HEK293 (cell line): ENCODE measurements around the gene SEC24B.

Experiments
- CTCF ChIA-PET: fragments of 350-600 bp; formaldehyde crosslinking; extraction: SDS; loops from one replicate; lab custom pipeline; 2021; ENCODE audit warnings: antibody characterized with exemption; lab: Yijun Ruan, JAX
- POLR2A ChIA-PET: fragments of 300-600 bp; formaldehyde crosslinking; extraction: SDS; loops from one replicate; lab custom pipeline; 2020; ENCODE audit warnings: antibody characterized with exemption, inconsistent platforms; lab: Yijun Ruan, JAX
- H3K27ac ChIP-seq: fragments of 200-500 bp; sonication (Bioruptor generic); 2 replicates; pipeline ENCODE4 v1.5.1; 2014; ENCODE audit warnings: low read depth, low read length, control low read depth, inconsistent platforms; ENCODE audit errors: extremely low read depth
- H3K36me3 ChIP-seq, 2 experiments: fragments of 200-500 bp in 1 of 2; sonication (Bioruptor generic) in 1 of 2; 1 replicate in 1 of 2; 2 replicates in 1 of 2; pipeline ENCODE4 v1.5.1; 2014 to 2017; ENCODE audit warnings: inconsistent platforms in 2 of 2, low read length in 2 of 2; ENCODE audit not compliant: control insufficient read depth in 2 of 2, insufficient read depth in 1 of 2
- H3K4me1 ChIP-seq: fragments of 200-500 bp; sonication (Bioruptor generic); 2 replicates; pipeline ENCODE4 v1.5.1; 2014; ENCODE audit warnings: mild to moderate bottlenecking, low read length, inconsistent platforms; ENCODE audit not compliant: control insufficient read depth, insufficient read depth
- H3K4me3 ChIP-seq: 2 replicates; pipeline ENCODE4 v1.5.1; 2011; ENCODE audit warnings: low read depth, mild to moderate bottlenecking, control low read depth, low read length, moderate library complexity
- H3K9me3 ChIP-seq: fragments of 200-500 bp; sonication (Bioruptor generic); 2 replicates; pipeline ENCODE4 v1.5.1; 2014; ENCODE audit warnings: low read depth, low read length, inconsistent platforms; ENCODE audit not compliant: control insufficient read depth, insufficient read depth
- BCL11A ChIP-seq: fragments of 450-650 bp; formaldehyde crosslinking; IDR thresholded peaks from 2 replicates; pipeline ENCODE4 v1.5.1; 2016; ENCODE audit warnings: low read depth, missing biosample characterization, missing genetic modification characterization
- IKZF3 ChIP-seq: fragments of 450-650 bp; IDR thresholded peaks from 2 replicates; pipeline ENCODE4 v1.5.0; 2018; ENCODE audit warnings: missing biosample characterization, mild to moderate bottlenecking, missing genetic modification characterization, moderate library complexity
- KLF10 ChIP-seq: fragments of 450-650 bp; IDR thresholded peaks from 2 replicates; pipeline ENCODE4 v1.5.1; 2018; ENCODE audit warnings: missing biosample characterization, mild to moderate bottlenecking, missing genetic modification characterization
- SP7 ChIP-seq: fragments of 450-650 bp; formaldehyde crosslinking; IDR thresholded peaks from 2 replicates; pipeline ENCODE4 v1.5.1; 2016; ENCODE audit warnings: missing biosample characterization, missing genetic modification characterization
- ZBTB20 ChIP-seq: fragments of 450-650 bp; formaldehyde crosslinking; IDR thresholded peaks from 2 replicates; pipeline ENCODE4 v1.5.1; 2016; ENCODE audit warnings: missing biosample characterization, missing genetic modification characterization
- ZBTB48 ChIP-seq: fragments of 450-650 bp; formaldehyde crosslinking; IDR thresholded peaks from 2 replicates; pipeline ENCODE4 v1.5.1; 2016; ENCODE audit warnings: missing biosample characterization, missing genetic modification characterization
- ZFHX2 ChIP-seq: fragments of 450-650 bp; formaldehyde crosslinking; conservative IDR thresholded peaks from 2 replicates; pipeline ENCODE4 v1.5.1; 2016; ENCODE audit warnings: missing biosample characterization, missing genetic modification characterization
- ZNF112 ChIP-seq: fragments of 450-650 bp; formaldehyde crosslinking; IDR thresholded peaks from 2 replicates; pipeline ENCODE4 v1.5.0; 2017; ENCODE audit warnings: missing biosample characterization, missing genetic modification characterization
- ZNF138 ChIP-seq: fragments of 450-650 bp; formaldehyde crosslinking; IDR thresholded peaks from 2 replicates; pipeline ENCODE4 v1.5.1; 2016; ENCODE audit warnings: missing biosample characterization, missing genetic modification characterization, borderline replicate concordance
- ZNF175 ChIP-seq: fragments of 450-650 bp; formaldehyde crosslinking; IDR thresholded peaks from 2 replicates; pipeline ENCODE4 v1.5.1; 2016; ENCODE audit warnings: missing biosample characterization, missing genetic modification characterization
- ZNF324 ChIP-seq: fragments of 450-650 bp; formaldehyde crosslinking; IDR thresholded peaks from 2 replicates; pipeline ENCODE4 v1.5.1; 2016; ENCODE audit warnings: missing biosample characterization, missing genetic modification characterization
- ZNF335 ChIP-seq: fragments of 450-650 bp; formaldehyde crosslinking; conservative IDR thresholded peaks from 2 replicates; pipeline ENCODE4 v1.5.1; 2016; ENCODE audit warnings: missing biosample characterization, missing genetic modification characterization
- ZNF37A ChIP-seq: fragments of 450-650 bp; IDR thresholded peaks from 2 replicates; pipeline ENCODE4 v1.5.1; 2018; ENCODE audit warnings: missing biosample characterization, missing genetic modification characterization
- ZNF830 ChIP-seq: fragments of 450-650 bp; IDR thresholded peaks from 2 replicates; pipeline ENCODE4 v1.5.0; 2018; ENCODE audit warnings: missing biosample characterization, missing genetic modification characterization, low read depth, mild to moderate bottlenecking, moderate library complexity
- TF ChIP-seq, protein P1 (sequence below): fragments of 450-650 bp; formaldehyde crosslinking; IDR thresholded peaks from 2 replicates; pipeline ENCODE4 v1.5.1; 2017; ENCODE audit warnings: missing biosample characterization, missing genetic modification characterization
- TF ChIP-seq, protein P2 (sequence below): fragments of 450-650 bp; formaldehyde crosslinking; IDR thresholded peaks from 2 replicates; pipeline ENCODE4 v1.5.1; 2017; ENCODE audit warnings: missing biosample characterization, mild to moderate bottlenecking, missing genetic modification characterization, moderate library complexity
- TF ChIP-seq, protein P3 (sequence below): fragments of 450-650 bp; formaldehyde crosslinking; IDR thresholded peaks from 2 replicates; pipeline ENCODE4 v1.5.1; 2016; ENCODE audit warnings: missing biosample characterization, missing genetic modification characterization
- TF ChIP-seq, protein P4 (sequence below): fragments of 450-650 bp; formaldehyde crosslinking; IDR thresholded peaks from 2 replicates; pipeline ENCODE4 v1.5.1; 2016; ENCODE audit warnings: missing biosample characterization, missing genetic modification characterization, borderline replicate concordance
- TF ChIP-seq, protein P5 (sequence below): fragments of 450-650 bp; formaldehyde crosslinking; IDR thresholded peaks from 2 replicates; pipeline ENCODE4 v1.5.1; 2017; ENCODE audit warnings: missing biosample characterization, missing genetic modification characterization

Gene SEC24B

DNA sequence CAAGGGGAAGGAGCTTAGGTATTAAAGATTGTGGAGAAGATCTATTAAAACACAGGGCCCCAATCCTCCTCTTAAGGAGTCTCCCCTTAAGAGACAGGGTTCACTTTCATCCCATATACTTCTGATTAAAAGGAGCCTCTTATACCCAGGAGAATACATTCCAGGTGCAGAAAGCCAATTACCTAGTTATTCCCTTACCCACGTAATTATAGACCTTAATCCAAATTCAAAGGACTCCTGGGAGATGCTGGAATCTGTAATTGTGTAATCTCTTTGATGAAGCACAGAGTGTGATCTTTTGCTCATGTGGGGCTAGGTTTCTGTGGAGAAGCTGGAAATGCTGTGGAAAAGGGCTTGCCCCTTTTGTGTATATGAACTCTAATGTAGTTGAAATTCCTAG is 1.4 kb upstream of the SEC24B start:
- H3K36me3 ChIP-seq = no peaks in the 10 kb centered on the region
- no peak overlapping the region for H3K27ac ChIP-seq
- POLR2A ChIA-PET = interaction anchor here (0.6 to 1.2 kb wide), 2 partner anchors 260 to 399 kb away, joined by 5 to 6 read pairs; no protein-coding TSS in a partner anchor
- peaks cover 5% of the 10 kb centered on the region; the same call in 1 of the 2 replicates for H3K4me1 ChIP-seq
- no peaks in the 10 kb centered on the region for H3K9me3 ChIP-seq
- H3K4me3 ChIP-seq = no peak overlapping the region
- TF ChIP-seq ZNF138 (tag by site-specific recombination) = no peak
- no peak for TF ChIP-seq BCL11A (tag by site-specific recombination)
- peak; percentile 71 for TF ChIP-seq SP7
- TF ChIP-seq, all 188 proteins: peak for 1
- CTCF ChIA-PET = interaction anchor here (0.6 to 2.3 kb wide), 5 partner anchors 10 to 1080 kb away, joined by 3 to 8 read pairs (median 3); no protein-coding TSS in a partner anchor

DNA sequence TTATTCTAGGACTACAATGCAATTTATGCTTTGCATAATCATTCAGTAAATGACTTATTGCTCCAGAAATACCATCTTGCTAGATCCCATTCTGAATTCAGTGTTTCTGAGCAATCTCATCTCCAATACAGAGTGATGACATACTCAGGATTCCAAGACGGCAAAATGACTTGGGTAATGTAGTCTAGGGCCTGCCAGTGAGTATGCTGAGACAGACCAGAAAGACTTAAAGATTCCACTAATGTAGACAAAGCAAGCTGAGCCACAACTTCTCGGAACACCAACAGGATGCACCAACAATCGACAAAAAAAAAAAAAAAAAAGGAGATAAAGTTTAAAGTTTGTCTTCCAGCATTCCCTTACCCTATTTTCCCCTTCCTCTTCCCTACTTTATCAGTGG is 919 bp upstream of the SEC24B start:
- H3K27ac ChIP-seq = peak overlapping the region; percentile 89; the same call in 1 of the 2 replicates
- H3K4me3 ChIP-seq = peak overlapping the region; percentile 78
- H3K36me3 ChIP-seq = no peaks in the 10 kb centered on the region
- H3K4me1 ChIP-seq = peaks cover 5% of the 10 kb centered on the region; the same call in 1 of the 2 replicates
- ChIA-PET CTCF (interaction anchor here (0.6 to 2.3 kb wide), 11 partner anchors 8 to 1442 kb away, joined by 3 to 8 read pairs (median 3); no protein-coding TSS in a partner anchor), POLR2A (interaction anchor here (0.6 to 1.2 kb wide), 3 partner anchors 127 to 398 kb away, joined by 5 to 8 read pairs (median 6); partner anchors contain the start of gene MCUB)
- H3K9me3 ChIP-seq = no peaks in the 10 kb centered on the region
- no peak for TF ChIP-seq ZNF324 (tag by site-specific recombination)
- TF ChIP-seq, protein P1, sequence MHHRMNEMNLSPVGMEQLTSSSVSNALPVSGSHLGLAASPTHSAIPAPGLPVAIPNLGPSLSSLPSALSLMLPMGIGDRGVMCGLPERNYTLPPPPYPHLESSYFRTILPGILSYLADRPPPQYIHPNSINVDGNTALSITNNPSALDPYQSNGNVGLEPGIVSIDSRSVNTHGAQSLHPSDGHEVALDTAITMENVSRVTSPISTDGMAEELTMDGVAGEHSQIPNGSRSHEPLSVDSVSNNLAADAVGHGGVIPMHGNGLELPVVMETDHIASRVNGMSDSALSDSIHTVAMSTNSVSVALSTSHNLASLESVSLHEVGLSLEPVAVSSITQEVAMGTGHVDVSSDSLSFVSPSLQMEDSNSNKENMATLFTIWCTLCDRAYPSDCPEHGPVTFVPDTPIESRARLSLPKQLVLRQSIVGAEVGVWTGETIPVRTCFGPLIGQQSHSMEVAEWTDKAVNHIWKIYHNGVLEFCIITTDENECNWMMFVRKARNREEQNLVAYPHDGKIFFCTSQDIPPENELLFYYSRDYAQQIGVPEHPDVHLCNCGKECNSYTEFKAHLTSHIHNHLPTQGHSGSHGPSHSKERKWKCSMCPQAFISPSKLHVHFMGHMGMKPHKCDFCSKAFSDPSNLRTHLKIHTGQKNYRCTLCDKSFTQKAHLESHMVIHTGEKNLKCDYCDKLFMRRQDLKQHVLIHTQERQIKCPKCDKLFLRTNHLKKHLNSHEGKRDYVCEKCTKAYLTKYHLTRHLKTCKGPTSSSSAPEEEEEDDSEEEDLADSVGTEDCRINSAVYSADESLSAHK = no peak
- TF ChIP-seq, protein P2, sequence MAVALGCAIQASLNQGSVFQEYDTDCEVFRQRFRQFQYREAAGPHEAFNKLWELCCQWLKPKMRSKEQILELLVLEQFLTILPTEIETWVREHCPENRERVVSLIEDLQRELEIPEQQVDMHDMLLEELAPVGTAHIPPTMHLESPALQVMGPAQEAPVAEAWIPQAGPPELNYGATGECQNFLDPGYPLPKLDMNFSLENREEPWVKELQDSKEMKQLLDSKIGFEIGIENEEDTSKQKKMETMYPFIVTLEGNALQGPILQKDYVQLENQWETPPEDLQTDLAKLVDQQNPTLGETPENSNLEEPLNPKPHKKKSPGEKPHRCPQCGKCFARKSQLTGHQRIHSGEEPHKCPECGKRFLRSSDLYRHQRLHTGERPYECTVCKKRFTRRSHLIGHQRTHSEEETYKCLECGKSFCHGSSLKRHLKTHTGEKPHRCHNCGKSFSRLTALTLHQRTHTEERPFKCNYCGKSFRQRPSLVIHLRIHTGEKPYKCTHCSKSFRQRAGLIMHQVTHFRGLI (tag by site-specific recombination) = no peak
- no peak for TF ChIP-seq IKZF3 (tag by site-specific recombination)
- TF ChIP-seq, protein P3, sequence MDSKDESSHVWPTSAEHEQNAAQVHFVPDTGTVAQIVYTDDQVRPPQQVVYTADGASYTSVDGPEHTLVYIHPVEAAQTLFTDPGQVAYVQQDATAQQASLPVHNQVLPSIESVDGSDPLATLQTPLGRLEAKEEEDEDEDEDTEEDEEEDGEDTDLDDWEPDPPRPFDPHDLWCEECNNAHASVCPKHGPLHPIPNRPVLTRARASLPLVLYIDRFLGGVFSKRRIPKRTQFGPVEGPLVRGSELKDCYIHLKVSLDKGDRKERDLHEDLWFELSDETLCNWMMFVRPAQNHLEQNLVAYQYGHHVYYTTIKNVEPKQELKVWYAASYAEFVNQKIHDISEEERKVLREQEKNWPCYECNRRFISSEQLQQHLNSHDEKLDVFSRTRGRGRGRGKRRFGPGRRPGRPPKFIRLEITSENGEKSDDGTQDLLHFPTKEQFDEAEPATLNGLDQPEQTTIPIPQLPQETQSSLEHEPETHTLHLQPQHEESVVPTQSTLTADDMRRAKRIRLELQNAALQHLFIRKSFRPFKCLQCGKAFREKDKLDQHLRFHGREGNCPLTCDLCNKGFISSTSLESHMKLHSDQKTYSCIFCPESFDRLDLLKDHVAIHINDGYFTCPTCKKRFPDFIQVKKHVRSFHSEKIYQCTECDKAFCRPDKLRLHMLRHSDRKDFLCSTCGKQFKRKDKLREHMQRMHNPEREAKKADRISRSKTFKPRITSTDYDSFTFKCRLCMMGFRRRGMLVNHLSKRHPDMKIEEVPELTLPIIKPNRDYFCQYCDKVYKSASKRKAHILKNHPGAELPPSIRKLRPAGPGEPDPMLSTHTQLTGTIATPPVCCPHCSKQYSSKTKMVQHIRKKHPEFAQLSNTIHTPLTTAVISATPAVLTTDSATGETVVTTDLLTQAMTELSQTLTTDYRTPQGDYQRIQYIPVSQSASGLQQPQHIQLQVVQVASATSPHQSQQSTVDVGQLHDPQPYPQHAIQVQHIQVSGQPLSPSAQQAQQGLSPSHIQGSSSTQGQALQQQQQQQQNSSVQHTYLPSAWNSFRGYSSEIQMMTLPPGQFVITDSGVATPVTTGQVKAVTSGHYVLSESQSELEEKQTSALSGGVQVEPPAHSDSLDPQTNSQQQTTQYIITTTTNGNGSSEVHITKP (tag by site-specific recombination) = no peak
- TF ChIP-seq ZNF175 (tag by site-specific recombination) = no peak
- no peak for TF ChIP-seq ZFHX2 (tag by site-specific recombination)
- no peak for TF ChIP-seq ZBTB20
- TF ChIP-seq, protein P4, sequence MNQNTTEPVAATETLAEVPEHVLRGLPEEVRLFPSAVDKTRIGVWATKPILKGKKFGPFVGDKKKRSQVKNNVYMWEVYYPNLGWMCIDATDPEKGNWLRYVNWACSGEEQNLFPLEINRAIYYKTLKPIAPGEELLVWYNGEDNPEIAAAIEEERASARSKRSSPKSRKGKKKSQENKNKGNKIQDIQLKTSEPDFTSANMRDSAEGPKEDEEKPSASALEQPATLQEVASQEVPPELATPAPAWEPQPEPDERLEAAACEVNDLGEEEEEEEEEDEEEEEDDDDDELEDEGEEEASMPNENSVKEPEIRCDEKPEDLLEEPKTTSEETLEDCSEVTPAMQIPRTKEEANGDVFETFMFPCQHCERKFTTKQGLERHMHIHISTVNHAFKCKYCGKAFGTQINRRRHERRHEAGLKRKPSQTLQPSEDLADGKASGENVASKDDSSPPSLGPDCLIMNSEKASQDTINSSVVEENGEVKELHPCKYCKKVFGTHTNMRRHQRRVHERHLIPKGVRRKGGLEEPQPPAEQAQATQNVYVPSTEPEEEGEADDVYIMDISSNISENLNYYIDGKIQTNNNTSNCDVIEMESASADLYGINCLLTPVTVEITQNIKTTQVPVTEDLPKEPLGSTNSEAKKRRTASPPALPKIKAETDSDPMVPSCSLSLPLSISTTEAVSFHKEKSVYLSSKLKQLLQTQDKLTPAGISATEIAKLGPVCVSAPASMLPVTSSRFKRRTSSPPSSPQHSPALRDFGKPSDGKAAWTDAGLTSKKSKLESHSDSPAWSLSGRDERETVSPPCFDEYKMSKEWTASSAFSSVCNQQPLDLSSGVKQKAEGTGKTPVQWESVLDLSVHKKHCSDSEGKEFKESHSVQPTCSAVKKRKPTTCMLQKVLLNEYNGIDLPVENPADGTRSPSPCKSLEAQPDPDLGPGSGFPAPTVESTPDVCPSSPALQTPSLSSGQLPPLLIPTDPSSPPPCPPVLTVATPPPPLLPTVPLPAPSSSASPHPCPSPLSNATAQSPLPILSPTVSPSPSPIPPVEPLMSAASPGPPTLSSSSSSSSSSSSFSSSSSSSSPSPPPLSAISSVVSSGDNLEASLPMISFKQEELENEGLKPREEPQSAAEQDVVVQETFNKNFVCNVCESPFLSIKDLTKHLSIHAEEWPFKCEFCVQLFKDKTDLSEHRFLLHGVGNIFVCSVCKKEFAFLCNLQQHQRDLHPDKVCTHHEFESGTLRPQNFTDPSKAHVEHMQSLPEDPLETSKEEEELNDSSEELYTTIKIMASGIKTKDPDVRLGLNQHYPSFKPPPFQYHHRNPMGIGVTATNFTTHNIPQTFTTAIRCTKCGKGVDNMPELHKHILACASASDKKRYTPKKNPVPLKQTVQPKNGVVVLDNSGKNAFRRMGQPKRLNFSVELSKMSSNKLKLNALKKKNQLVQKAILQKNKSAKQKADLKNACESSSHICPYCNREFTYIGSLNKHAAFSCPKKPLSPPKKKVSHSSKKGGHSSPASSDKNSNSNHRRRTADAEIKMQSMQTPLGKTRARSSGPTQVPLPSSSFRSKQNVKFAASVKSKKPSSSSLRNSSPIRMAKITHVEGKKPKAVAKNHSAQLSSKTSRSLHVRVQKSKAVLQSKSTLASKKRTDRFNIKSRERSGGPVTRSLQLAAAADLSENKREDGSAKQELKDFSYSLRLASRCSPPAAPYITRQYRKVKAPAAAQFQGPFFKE (tag by site-specific recombination) = no peak
- TF ChIP-seq ZNF335 (tag by site-specific recombination) = no peak; the same call in 1 of the 2 replicates
- TF ChIP-seq ZBTB48 (tag by site-specific recombination) = no peak
- no peak for TF ChIP-seq ZNF37A (tag by site-specific recombination)
- TF ChIP-seq KLF10 (tag by site-specific recombination) = no peak
- no peak for TF ChIP-seq ZNF830
- TF ChIP-seq, protein P5, sequence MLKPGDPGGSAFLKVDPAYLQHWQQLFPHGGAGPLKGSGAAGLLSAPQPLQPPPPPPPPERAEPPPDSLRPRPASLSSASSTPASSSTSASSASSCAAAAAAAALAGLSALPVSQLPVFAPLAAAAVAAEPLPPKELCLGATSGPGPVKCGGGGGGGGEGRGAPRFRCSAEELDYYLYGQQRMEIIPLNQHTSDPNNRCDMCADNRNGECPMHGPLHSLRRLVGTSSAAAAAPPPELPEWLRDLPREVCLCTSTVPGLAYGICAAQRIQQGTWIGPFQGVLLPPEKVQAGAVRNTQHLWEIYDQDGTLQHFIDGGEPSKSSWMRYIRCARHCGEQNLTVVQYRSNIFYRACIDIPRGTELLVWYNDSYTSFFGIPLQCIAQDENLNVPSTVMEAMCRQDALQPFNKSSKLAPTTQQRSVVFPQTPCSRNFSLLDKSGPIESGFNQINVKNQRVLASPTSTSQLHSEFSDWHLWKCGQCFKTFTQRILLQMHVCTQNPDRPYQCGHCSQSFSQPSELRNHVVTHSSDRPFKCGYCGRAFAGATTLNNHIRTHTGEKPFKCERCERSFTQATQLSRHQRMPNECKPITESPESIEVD (tag by site-specific recombination) = no peak
- TF ChIP-seq ZNF112 (tag by site-specific recombination) = no peak
